T-helper 22 cell (primary cell): ENCODE measurements around the gene CLIC5.

ENCODE experiments used
- DNase-seq: peaks from one replicate; pipeline ENCODE4 v3.0.0-alpha.2; 2020; ENCODE audit warnings: low read depth

CLIC5 gene

GRCh38 chr6:45843848-45844521 is 171.7 kb downstream of the CLIC5 start:
- DNase-seq: no peak

GRCh38 chr6:45841062-45841461 is 174.6 kb downstream of the CLIC5 start:
- DNase-seq: no peak

- no peak for DNase-seq
Observed at GRCh38 chr6:45838996-45839395, 176.7 kb downstream of the CLIC5 start.

GRCh38 chr6:45838451-45838850 is 177.2 kb downstream of the CLIC5 start:
- no peak for DNase-seq

GRCh38 chr6:45837541-45838200 is 178.0 kb downstream of the CLIC5 start:
- no peak for DNase-seq

- no peak for DNase-seq
Observed at GRCh38 chr6:45836984-45837383, 178.7 kb downstream of the CLIC5 start.

GRCh38 chr6:45836438-45836824 is 179.2 kb downstream of the CLIC5 start:
- no peak for DNase-seq

GRCh38 chr6:45835721-45836437 is 179.8 kb downstream of the CLIC5 start:
- no peak for DNase-seq

- DNase-seq: no peak
Observed at GRCh38 chr6:45832063-45832462, 183.6 kb downstream of the CLIC5 start.
